SK-N-SH (cell line): ENCODE results near the gene MST1R.

ENCODE experiments used
- CHD2 ChIP-seq: fragments of 150-350 bp; IDR thresholded peaks from 2 replicates; pipeline ENCODE4 v1.6.1; 2018; ENCODE audit warnings: low read length; ENCODE audit not compliant: partially characterized antibody
- EZH2phosphoT487 ChIP-seq: fragments of 200-600 bp; sonication (generic); IDR thresholded peaks from 2 replicates; pipeline ENCODE4 v1.6.1; 2017; ENCODE audit warnings: low read depth, mixed run types, mild to moderate bottlenecking, antibody characterized with exemption, moderate library complexity, borderline replicate concordance
- FOXJ3 ChIP-seq: sonication (generic); formaldehyde crosslinking; IDR thresholded peaks from 2 replicates; pipeline ENCODE4 v1.5.1; 2020; ENCODE audit warnings: mild to moderate bottlenecking, missing genetic modification reagents
- JUND ChIP-seq: IDR thresholded peaks from 2 replicates; pipeline ENCODE4 v1.4.0; 2012
- NFIC ChIP-seq: IDR thresholded peaks from 2 replicates; pipeline ENCODE4 v1.4.0; 2012; ENCODE audit warnings: borderline replicate concordance
- NRF1 ChIP-seq: IDR thresholded peaks from 2 replicates; pipeline ENCODE4 v1.6.1; 2012; ENCODE audit warnings: low read depth, mild to moderate bottlenecking, low read length
- RAD21 ChIP-seq: IDR thresholded peaks from 2 replicates; pipeline ENCODE4 v1.6.1; 2012; ENCODE audit warnings: mild to moderate bottlenecking, low read length
- RCOR1 ChIP-seq: fragments of 150-350 bp; IDR thresholded peaks from 2 replicates; pipeline ENCODE4 v1.6.1; 2017; ENCODE audit warnings: antibody characterized with exemption, low read length
- SIN3A ChIP-seq: IDR thresholded peaks from 2 replicates; pipeline ENCODE4 v1.6.1; 2012; ENCODE audit warnings: low read depth, mild to moderate bottlenecking, low read length, moderate library complexity, borderline replicate concordance
- TCF12 ChIP-seq: IDR thresholded peaks from 2 replicates; pipeline ENCODE4 v1.4.0; 2012
- TF ChIP-seq, protein P1 (sequence below): fragments of 200-600 bp; sonication (generic); IDR thresholded peaks from 2 replicates; pipeline ENCODE4 v1.6.1; 2017; ENCODE audit warnings: antibody characterized with exemption, mild to moderate bottlenecking, moderate library complexity
- TF ChIP-seq, protein P2 (sequence below): IDR thresholded peaks from 2 replicates; pipeline ENCODE4; 2012
- TF ChIP-seq, protein P3 (sequence below): IDR thresholded peaks from 2 replicates; pipeline ENCODE4 v1.4.0; 2012; ENCODE audit warnings: low read depth, borderline replicate concordance

DNA sequence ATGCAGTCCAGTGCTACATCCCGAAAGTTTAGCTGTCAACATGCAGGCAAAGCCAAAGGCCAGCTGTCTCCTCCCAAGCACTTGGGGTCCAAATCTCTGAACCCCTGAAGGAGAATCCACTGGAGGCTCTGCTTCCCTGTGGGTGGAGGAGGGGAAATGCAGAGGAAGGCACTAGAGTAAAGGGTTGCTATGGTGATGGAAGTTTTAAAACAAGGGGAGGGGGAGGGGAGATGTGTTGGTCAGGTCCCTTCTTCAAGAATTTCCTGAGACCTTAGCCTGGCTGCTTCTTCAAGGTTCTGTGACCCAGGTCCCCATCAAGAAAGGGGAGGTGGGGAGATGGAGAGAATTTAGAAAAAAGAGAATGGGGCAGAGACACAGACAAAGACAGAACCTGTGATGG lies 36.3 kb downstream of the MST1R start:
- TF ChIP-seq, protein P1, sequence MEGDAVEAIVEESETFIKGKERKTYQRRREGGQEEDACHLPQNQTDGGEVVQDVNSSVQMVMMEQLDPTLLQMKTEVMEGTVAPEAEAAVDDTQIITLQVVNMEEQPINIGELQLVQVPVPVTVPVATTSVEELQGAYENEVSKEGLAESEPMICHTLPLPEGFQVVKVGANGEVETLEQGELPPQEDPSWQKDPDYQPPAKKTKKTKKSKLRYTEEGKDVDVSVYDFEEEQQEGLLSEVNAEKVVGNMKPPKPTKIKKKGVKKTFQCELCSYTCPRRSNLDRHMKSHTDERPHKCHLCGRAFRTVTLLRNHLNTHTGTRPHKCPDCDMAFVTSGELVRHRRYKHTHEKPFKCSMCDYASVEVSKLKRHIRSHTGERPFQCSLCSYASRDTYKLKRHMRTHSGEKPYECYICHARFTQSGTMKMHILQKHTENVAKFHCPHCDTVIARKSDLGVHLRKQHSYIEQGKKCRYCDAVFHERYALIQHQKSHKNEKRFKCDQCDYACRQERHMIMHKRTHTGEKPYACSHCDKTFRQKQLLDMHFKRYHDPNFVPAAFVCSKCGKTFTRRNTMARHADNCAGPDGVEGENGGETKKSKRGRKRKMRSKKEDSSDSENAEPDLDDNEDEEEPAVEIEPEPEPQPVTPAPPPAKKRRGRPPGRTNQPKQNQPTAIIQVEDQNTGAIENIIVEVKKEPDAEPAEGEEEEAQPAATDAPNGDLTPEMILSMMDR: no peak
- TF ChIP-seq, protein P2, sequence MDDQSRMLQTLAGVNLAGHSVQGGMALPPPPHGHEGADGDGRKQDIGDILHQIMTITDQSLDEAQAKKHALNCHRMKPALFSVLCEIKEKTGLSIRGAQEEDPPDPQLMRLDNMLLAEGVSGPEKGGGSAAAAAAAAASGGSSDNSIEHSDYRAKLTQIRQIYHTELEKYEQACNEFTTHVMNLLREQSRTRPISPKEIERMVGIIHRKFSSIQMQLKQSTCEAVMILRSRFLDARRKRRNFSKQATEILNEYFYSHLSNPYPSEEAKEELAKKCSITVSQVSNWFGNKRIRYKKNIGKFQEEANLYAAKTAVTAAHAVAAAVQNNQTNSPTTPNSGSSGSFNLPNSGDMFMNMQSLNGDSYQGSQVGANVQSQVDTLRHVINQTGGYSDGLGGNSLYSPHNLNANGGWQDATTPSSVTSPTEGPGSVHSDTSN: no peak
- TF ChIP-seq CHD2: no peak
- TF ChIP-seq TCF12: no peak
- TF ChIP-seq EZH2phosphoT487: no peak
- TF ChIP-seq, protein P3, sequence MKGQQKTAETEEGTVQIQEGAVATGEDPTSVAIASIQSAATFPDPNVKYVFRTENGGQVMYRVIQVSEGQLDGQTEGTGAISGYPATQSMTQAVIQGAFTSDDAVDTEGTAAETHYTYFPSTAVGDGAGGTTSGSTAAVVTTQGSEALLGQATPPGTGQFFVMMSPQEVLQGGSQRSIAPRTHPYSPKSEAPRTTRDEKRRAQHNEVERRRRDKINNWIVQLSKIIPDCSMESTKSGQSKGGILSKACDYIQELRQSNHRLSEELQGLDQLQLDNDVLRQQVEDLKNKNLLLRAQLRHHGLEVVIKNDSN: no peak
- TF ChIP-seq FOXJ3: no peak
- no peak for TF ChIP-seq JUND
- TF ChIP-seq RCOR1: no peak
- no peak for TF ChIP-seq RAD21
- no peak for TF ChIP-seq SIN3A
- TF ChIP-seq NRF1: no peak
- no peak for TF ChIP-seq NFIC
